Measurements from ENCODE around the gene KPNA6. TPM values are rescaled to one million over a fixed set of nuclear protein-coding genes. Genes with fewer than 3 reads are reported as not detected.

The KPNA6 gene
- total and polyA plus RNA-seq, 2 of the 13 experiments (the other 11 are each of a cell fraction or from before 2014, with no cell fraction given) = 22.0 to 47.5 TPM

- peaks cover 3% of the 10 kb centered on the region for H3K4me1 ChIP-seq (ENCODE audit: insufficient read depth, low read length)
- no peak overlapping the region for H3K4me3 ChIP-seq (replicated peaks in 1 of 3; ENCODE audit: insufficient read depth in 1 of 3, low read depth in 2 of 3, low read length in 3 of 3)
- H3K9ac ChIP-seq (ENCODE audit: insufficient read depth, low read depth, low read length) = no peak overlapping the region
- CTCF ChIA-PET (ENCODE audit: low intra/inter-chr PET ratio, low total read pairs) = no interaction called here
- DNase-seq (ENCODE audit: low spot score) (no peak), FAIRE-seq (no peak), ATAC-seq (no peak)
- peaks cover 9% of the 10 kb centered on the region; the same call in 1 of the 2 replicates for H4K20me1 ChIP-seq (ENCODE audit: insufficient read depth, low read length)
- no peak overlapping the region for H3K4me2 ChIP-seq (ENCODE audit: low read depth, low read length)
- WGBS (ENCODE audit: low lambda C conversion rate) = 89% methylated on average over 5 of the region's 5 CpGs
- H3K9me3 ChIP-seq (ENCODE audit: low read length) = no peaks in the 10 kb centered on the region
- no TSS peak for BruUV-seq (replicated peaks)
- H3K79me2 ChIP-seq (ENCODE audit: insufficient read depth, low read length) = peaks cover 76% of the 10 kb centered on the region
- H2AFZ ChIP-seq (ENCODE audit: low read length) = no peak overlapping the region
- no peaks in the 10 kb centered on the region for H3K27me3 ChIP-seq (ENCODE audit: control insufficient read depth in 1 of 2, insufficient read depth in 2 of 2, low read length in 2 of 2)
- POLR2A ChIA-PET = interaction anchor here (0.7 kb wide), 1 partner anchor 14 kb away, joined by 3 read pairs; no protein-coding TSS in a partner anchor
- in situ Hi-C loops (cut with HindIII; ENCODE audit: extremely low pct_ligation_motif_present, low pct_unique_long_range_greater_than_20kb) = no loop called here
- H3K27ac ChIP-seq (ENCODE audit: extremely low read length, insufficient read depth, low read length) = no peak overlapping the region
- intact Hi-C loops (cut with micrococcal nuclease; ENCODE audit: unreplicated experiment) = no loop called here
- peaks cover 0 to 1% of the 10 kb centered on the region in 2 experiments; a peak in 1 of 5 replicates for H3K36me3 ChIP-seq (replicated peaks in 1 of 2; ENCODE audit: control insufficient read depth in 1 of 2, insufficient read depth in 2 of 2, low read length in 2 of 2)
- no peak for TF ChIP-seq ZNF343 (CRISPR knock-in tag; IDR thresholded peaks at IDR 0.05)
- TF ChIP-seq, protein P1, sequence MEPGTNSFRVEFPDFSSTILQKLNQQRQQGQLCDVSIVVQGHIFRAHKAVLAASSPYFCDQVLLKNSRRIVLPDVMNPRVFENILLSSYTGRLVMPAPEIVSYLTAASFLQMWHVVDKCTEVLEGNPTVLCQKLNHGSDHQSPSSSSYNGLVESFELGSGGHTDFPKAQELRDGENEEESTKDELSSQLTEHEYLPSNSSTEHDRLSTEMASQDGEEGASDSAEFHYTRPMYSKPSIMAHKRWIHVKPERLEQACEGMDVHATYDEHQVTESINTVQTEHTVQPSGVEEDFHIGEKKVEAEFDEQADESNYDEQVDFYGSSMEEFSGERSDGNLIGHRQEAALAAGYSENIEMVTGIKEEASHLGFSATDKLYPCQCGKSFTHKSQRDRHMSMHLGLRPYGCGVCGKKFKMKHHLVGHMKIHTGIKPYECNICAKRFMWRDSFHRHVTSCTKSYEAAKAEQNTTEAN (CRISPR knock-in tag; conservative IDR thresholded peaks at IDR 0.05) = no peak
- TF ChIP-seq, protein P2, sequence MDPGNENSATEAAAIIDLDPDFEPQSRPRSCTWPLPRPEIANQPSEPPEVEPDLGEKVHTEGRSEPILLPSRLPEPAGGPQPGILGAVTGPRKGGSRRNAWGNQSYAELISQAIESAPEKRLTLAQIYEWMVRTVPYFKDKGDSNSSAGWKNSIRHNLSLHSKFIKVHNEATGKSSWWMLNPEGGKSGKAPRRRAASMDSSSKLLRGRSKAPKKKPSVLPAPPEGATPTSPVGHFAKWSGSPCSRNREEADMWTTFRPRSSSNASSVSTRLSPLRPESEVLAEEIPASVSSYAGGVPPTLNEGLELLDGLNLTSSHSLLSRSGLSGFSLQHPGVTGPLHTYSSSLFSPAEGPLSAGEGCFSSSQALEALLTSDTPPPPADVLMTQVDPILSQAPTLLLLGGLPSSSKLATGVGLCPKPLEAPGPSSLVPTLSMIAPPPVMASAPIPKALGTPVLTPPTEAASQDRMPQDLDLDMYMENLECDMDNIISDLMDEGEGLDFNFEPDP (CRISPR knock-in tag; conservative IDR thresholded peaks at IDR 0.05) = no peak
- TF ChIP-seq BATF2 (CRISPR knock-in tag; IDR thresholded peaks at IDR 0.05) = no peak
- TF ChIP-seq ZNF335 (CRISPR knock-in tag; IDR thresholded peaks at IDR 0.05) = no peak
- no peak for TF ChIP-seq TBP (CRISPR knock-in tag; IDR thresholded peaks at IDR 0.05)
- no peak for TF ChIP-seq ZNF607 (CRISPR knock-in tag; IDR thresholded peaks at IDR 0.05; ENCODE audit: borderline replicate concordance)
- no peak for TF ChIP-seq PPARG (CRISPR knock-in tag; conservative IDR thresholded peaks at IDR 0.05)
- TF ChIP-seq SIN3B (IDR thresholded peaks at IDR 0.05; ENCODE audit: low read length) = no peak
- no peak for TF ChIP-seq ZNF160 (CRISPR knock-in tag; IDR thresholded peaks at IDR 0.05)
- TF ChIP-seq FOXO1 (CRISPR knock-in tag; IDR thresholded peaks at IDR 0.05) = no peak
- no peak for TF ChIP-seq RARA (CRISPR knock-in tag; IDR thresholded peaks at IDR 0.05)
- TF ChIP-seq ZNF33A (CRISPR knock-in tag; IDR thresholded peaks at IDR 0.05; ENCODE audit: borderline replicate concordance) = no peak
- TF ChIP-seq ZNF318 (CRISPR knock-in tag; IDR thresholded peaks at IDR 0.05) = no peak
- no peak for TF ChIP-seq ZKSCAN8 (CRISPR knock-in tag; IDR thresholded peaks at IDR 0.05; ENCODE audit: borderline replicate concordance)
These were observed 14.3 kb downstream of the KPNA6 start for GRCh38 chr1:32122151-32122550.
